Activated T-helper 2 cell treated with anti-CD3 and anti-CD28 coated beads, Interferon-gamma antibody, Interleukin-2, Interleukin-4, amounts not matched to agents 10 μg/mL and 5 μg/mL and 100 μg/mL, durations not matched to agents 14 hours and 24 hours and 36 hours (primary cell): ENCODE data around the gene CAMK2A. TPM values are rescaled to one million over a fixed set of nuclear protein-coding genes. Genes with fewer than 3 reads are reported as not detected.

Experiments used
- DNase-seq: peaks from one replicate; pipeline ENCODE4 v3.0.0; 2021; ENCODE audit warnings: low spot score
- H3K27ac Mint-ChIP-seq: one replicate; pipeline ENCODE4 v1.8.0; 2021; ENCODE audit warnings: mixed read lengths
- H3K27me3 Mint-ChIP-seq: one replicate; pipeline ENCODE4 v1.8.0; 2021; ENCODE audit warnings: low read depth, mixed read lengths
- H3K36me3 Mint-ChIP-seq: one replicate; pipeline ENCODE4 v1.8.0; 2021; ENCODE audit warnings: low read depth, mixed read lengths
- H3K4me1 Mint-ChIP-seq: one replicate; pipeline ENCODE4 v1.8.0; 2021; ENCODE audit warnings: low read depth, mixed read lengths
- H3K4me3 Mint-ChIP-seq: one replicate; pipeline ENCODE4 v1.8.0; 2021; ENCODE audit warnings: low read depth, mild to moderate bottlenecking, moderate library complexity, mixed read lengths
- H3K9me3 Mint-ChIP-seq: one replicate; pipeline ENCODE4 v1.8.0; 2021; ENCODE audit warnings: mixed read lengths
- intact Hi-C: fragments of 100-400 bp; cut with micrococcal nuclease; formaldehyde crosslinking; loops from one replicate; pipeline ENCODE4 v1.15.1; 2023
- total RNA-seq: library from RNA; stranded (reverse); gene quantifications from 2 replicates; pipeline ENCODE4 v1.2.3, GENCODE V29; 2022

CAMK2A gene
- total RNA-seq, 1 donor from 2014 or later, result not detected

DNA sequence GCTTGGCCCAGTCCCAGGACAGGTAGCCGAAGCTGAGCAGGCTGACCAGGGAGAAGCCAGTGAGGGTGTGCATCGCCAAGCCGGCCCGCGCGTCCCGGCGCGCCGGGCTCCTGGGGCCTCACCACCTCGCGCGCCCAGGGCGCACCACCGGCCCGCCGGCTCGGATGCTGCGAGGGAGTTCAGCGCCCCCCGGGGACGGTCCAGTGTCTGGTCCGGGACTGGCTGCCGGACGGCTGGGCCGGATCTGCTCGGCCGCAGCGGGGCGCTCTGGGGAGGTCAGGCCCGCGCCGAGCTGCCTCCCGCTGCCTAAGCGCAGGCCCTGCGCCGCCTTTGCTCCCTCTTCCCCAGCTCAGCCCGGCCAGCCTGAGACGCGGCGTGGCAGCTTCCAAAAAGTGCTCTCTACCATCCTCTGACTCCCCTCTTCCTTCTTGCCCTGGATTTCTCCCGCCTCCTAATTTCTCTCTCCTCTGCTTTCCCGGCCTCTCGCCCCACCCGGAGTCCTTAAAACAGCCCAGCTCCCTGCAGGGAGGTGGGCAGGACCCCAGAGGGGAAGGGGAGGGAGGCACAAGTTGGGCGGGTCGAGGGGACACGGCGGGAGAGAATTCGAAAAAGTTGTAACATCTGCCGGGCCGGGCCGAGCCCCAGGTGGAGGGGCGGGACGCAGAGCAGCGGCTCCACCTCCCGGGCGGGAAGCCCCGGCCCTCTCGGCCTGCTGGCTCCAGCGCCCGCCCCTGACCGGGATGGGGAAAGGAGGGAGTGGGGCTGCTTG lies 12.9 kb upstream of the CAMK2A start, which contains the start of gene ARSI:
TSS of gene ARSI (minus strand) at position 605 of the 769 bp plus-strand sequence. CDS start at position 73, 532 bp downstream.
- intact Hi-C loops, result no loop called here
- no peak within 1 kb of the TSS for H3K4me3 Mint-ChIP-seq
- peaks cover 41% of the 10 kb centered on the region for H3K27me3 Mint-ChIP-seq
- no peaks in the 10 kb centered on the region for H3K4me1 Mint-ChIP-seq
- H3K9me3 Mint-ChIP-seq, result no peaks in the 10 kb centered on the region
- H3K36me3 Mint-ChIP-seq, result no peaks in the 10 kb centered on the region
- H3K27ac Mint-ChIP-seq, result no peak within 1 kb of the TSS
- no peak for DNase-seq

DNA sequence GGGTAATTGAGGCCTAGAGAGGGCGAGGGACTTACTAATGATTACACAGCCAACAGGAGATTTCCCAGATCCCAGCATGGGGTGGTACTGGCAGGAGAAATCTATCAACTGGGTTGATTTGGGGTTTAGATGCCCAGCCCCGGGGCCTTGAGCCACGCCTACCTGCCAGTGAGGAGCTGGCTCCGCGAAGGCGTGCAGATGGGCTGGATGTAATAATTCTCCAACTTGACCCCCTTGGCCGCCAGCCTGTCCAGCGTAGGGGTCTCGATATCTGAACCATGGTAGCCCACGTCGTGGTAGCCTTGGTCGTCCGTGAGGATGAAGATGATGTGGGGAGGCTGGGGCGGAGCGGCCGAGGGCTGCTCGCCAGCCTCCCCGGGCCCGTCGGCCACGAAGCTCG lies 12.3 kb upstream of the CAMK2A start:
- intact Hi-C loops, result no loop called here
- Mint-ChIP-seq H3K9me3 (no peaks in the 10 kb centered on the region), H3K4me3 (no peak overlapping the region), H3K27ac (no peak overlapping the region), H3K4me1 (no peaks in the 10 kb centered on the region), H3K27me3 (peaks cover 41% of the 10 kb centered on the region), H3K36me3 (no peaks in the 10 kb centered on the region)
- DNase-seq, result no peak

DNA sequence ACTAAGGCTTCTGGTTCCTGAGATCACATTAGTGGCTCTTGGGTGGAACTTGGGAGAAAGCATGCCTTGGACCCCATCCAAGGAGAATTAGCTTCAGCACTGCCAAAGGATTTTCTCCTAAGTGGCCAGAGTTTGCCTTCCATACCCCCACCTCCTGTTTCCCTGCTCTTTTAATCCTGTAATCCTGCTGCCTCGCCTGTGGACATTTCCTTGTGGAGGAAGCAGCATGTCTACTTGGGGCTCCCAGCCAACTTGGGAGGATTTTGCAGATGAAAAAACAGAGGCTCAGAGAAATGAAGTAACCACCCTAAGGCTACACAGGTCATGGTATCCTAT lies 11.6 kb upstream of the CAMK2A start:
- H3K27me3 Mint-ChIP-seq, result peaks cover 40% of the 10 kb centered on the region
- H3K4me3 Mint-ChIP-seq, result no peak overlapping the region

DNA sequence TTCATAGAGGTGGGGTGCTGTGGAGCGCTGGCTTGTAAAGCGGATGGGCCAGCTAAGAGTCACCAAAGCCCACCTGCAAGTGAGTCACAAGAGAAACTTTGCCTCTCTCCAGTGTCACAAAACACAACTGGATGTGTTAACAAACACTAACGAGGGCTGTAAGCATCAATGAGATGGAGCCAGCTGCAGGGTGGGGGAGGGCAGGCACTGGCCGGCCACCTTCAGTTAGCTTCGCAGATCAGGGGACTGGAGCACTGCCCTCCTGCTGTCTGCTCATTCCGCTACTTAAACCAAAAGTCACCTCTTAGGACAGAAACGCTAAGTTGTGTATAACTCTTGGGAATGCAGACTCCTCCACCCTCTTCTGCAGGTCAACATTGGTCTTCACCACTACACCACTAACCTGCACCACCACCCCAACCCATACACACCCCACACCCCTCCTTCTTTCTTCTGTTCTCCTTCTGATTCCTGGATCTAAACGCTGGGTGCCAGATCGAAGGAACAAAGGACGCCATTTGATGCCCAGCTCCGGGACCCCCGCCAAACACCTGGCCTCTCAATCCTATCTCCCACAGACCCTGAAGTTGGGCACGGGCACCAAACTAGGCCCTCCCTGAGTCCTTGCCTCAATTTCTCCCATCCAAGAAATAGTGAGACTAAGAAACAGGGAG lies 11.1 kb upstream of the CAMK2A start:
- Mint-ChIP-seq H3K4me1 (no peaks in the 10 kb centered on the region), H3K27me3 (peaks cover 37% of the 10 kb centered on the region), H3K27ac (no peak overlapping the region)

More for the DNA sequence above, 11.6 kb upstream of the CAMK2A start:
- Mint-ChIP-seq H3K36me3 (no peaks in the 10 kb centered on the region), H3K27ac (no peak overlapping the region), H3K9me3 (no peaks in the 10 kb centered on the region), H3K4me1 (no peaks in the 10 kb centered on the region)
- no peak for DNase-seq
- intact Hi-C loops, result no loop called here

DNA sequence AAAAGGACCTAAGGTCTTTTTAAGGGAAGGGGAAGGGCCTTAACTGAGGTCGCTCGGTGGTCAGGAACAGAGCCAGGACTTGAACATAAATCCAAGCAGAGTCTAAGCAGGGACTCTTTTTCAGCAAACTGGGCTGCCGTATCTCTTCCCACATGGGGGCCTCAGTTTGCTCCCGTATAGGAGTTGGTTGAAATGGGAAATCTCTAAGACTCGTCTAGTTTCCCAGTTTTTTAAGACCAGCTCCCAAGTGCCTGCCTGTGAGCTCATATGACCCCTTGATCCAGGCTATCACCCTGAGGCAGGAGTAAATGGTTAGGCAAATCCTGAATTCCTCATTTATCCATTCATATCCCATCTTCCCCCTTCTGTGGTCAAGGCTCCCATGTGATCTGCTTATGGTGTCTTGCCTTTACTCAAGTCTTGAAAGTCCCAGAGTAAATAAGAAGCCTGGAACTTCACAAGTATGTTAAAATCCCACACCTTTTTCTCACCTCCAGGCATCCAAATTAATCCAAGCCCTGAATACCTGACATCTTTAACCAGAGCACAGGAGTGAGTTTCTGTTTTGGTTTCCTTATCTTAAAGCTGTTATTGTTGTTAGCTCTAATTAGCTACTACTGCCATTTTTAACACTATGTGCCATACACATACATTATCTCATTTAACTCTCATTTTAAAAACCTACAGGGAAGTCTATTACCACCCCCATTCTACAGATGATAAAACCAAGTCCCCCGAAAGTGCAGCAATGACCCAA lies 10.2 kb upstream of the CAMK2A start:
- H3K36me3 Mint-ChIP-seq, result no peaks in the 10 kb centered on the region
- peaks cover 29% of the 10 kb centered on the region for H3K27me3 Mint-ChIP-seq
- H3K9me3 Mint-ChIP-seq, result no peaks in the 10 kb centered on the region
- H3K4me1 Mint-ChIP-seq, result no peaks in the 10 kb centered on the region
- no peak overlapping the region for H3K27ac Mint-ChIP-seq
- H3K4me3 Mint-ChIP-seq, result no peak overlapping the region
- intact Hi-C loops, result no loop called here
- no peak for DNase-seq

More for the DNA sequence above, 11.1 kb upstream of the CAMK2A start:
- no peaks in the 10 kb centered on the region for H3K9me3 Mint-ChIP-seq
- no peak overlapping the region for H3K4me3 Mint-ChIP-seq
- no peak for DNase-seq
- H3K36me3 Mint-ChIP-seq, result no peaks in the 10 kb centered on the region
- intact Hi-C loops, result no loop called here

DNA sequence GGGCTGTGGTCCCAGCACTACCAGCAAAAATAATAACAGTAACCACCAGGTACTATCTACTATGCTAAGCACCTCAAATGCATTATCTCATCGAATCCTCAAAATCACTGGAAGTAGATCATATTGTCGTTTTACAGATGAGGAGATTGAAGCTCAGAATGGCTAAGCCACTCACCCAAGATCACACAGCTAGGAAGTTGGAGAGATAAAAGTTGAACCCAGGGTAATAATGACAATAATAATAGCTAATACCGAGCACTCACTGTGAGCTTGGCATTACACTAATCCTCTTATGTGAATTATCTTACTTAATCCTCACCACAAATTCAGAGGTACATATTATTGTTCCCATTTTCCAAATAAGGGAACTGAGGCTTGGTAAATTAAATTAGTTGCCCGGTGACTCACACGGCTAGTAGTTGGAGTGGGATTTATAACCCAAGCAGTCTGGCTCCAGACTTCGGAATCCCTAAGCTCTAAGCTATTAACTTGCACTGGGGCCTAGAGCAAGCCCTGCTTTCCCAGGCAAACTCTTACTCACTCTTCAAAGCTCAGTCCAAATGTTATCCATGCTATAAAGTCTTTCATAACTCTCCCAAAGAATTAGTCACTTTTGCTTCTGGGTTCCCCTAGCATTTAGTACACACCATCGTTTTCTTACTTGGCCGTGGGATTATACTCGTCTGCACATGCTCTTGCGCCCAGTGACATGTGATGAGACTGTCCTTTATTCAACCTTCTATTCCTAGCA lies 9.3 kb upstream of the CAMK2A start:
- no peak for DNase-seq
- no peak overlapping the region for H3K27ac Mint-ChIP-seq
- H3K9me3 Mint-ChIP-seq, result no peaks in the 10 kb centered on the region
- H3K4me3 Mint-ChIP-seq, result no peak overlapping the region
- intact Hi-C loops, result no loop called here
- H3K4me1 Mint-ChIP-seq, result no peaks in the 10 kb centered on the region
- H3K36me3 Mint-ChIP-seq, result no peaks in the 10 kb centered on the region
- peaks cover 24% of the 10 kb centered on the region for H3K27me3 Mint-ChIP-seq

DNA sequence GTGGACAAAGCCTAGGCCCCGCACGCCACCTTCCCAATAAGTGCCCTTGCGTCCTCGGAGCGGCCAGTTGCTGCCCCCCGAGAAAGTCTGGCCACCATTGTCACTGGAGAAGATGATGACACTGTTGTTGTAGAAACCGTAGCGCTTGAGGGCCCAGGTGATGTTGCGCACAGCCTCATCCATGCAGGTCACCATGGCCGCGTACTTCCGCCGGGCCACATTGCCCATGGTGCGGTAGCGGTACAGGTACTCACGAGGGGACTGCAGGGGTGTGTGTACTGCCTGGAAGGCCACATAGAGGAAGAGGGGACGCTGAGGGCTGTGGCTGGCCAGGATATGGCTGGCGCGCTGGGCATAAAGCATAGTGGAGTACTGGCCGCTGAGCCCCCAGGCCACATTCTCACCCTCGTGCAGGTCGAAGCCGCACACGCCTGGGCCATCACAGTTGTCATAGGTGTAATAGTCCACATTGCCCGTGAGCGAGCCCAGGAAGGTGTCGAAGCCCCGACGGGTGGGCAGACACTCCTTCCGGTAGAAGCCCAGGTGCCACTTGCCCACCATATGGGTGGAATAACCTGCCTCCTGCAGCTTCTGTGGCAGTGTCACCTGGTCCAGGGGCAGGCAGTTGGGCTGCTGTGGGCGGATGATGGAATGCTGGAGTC lies 8.5 kb upstream of the CAMK2A start:
- DNase-seq, result no peak
- H3K4me1 Mint-ChIP-seq, result no peaks in the 10 kb centered on the region
- H3K36me3 Mint-ChIP-seq, result no peaks in the 10 kb centered on the region
- intact Hi-C loops, result no loop called here
- no peak overlapping the region for H3K4me3 Mint-ChIP-seq
- no peak overlapping the region for H3K27ac Mint-ChIP-seq
- no peaks in the 10 kb centered on the region for H3K9me3 Mint-ChIP-seq
- H3K27me3 Mint-ChIP-seq, result peaks cover 17% of the 10 kb centered on the region

DNA sequence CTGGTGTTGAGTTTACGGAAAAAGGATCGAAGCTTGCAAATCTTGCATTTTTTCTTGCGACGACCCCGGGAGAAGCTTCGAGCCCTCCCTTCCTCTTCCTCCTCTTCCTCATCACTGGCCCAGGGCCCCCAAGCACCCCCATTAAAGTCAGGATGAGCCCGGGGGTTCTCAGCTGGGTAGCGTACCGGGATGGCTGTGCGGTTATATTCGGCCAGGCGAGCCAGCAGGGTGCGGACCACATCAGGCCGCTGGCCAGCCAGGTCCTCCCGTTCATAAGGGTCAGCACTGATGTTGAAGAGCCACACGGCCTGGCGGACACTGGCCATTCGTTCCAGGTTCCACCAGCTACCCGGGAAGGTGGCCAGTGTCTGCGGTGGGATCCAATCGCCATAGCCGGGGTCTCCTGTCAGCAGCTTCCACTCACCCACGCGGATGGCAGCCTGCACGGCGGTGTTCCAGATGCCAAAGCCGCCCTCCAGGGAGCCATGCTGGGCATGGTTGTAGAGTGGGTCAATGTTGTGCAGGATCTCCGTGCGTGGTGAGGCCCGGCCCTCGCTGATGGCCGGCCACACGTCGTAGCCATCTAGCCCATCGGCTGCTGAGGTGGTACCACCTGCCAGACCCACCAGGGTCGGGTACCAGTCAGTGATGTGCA lies 7.8 kb upstream of the CAMK2A start:
- H3K36me3 Mint-ChIP-seq, result no peaks in the 10 kb centered on the region
- no peak overlapping the region for H3K27ac Mint-ChIP-seq
- H3K4me1 Mint-ChIP-seq, result no peaks in the 10 kb centered on the region
- no peak for DNase-seq
- intact Hi-C loops, result no loop called here
- H3K27me3 Mint-ChIP-seq, result peaks cover 15% of the 10 kb centered on the region
- H3K4me3 Mint-ChIP-seq, result no peak overlapping the region
- no peaks in the 10 kb centered on the region for H3K9me3 Mint-ChIP-seq

DNA sequence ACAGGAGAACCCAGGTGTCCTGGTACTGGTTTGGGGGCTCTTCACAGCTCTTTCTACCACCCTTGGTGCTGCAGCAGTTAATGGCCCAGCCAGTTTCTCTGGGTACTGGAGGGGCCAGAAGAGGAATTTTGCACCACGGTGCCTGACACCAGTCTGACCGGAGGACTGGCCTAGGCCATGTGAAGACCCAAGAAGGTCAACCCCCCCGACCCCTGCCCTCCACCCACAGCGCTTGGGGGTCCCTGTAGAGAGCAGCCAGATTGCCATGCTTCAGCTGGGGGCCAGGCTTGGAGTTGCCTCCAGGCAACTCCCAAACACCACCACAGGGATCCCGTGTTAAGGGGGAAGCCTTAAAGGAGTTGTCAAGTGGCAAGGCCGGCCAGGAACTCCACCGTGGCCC lies 6.9 kb upstream of the CAMK2A start:
- Mint-ChIP-seq H3K27me3 (peaks cover 12% of the 10 kb centered on the region), H3K4me3 (no peak overlapping the region), H3K9me3 (no peaks in the 10 kb centered on the region), H3K4me1 (no peaks in the 10 kb centered on the region), H3K27ac (no peak overlapping the region), H3K36me3 (no peaks in the 10 kb centered on the region)
- intact Hi-C loops, result no loop called here
- no peak for DNase-seq

DNA sequence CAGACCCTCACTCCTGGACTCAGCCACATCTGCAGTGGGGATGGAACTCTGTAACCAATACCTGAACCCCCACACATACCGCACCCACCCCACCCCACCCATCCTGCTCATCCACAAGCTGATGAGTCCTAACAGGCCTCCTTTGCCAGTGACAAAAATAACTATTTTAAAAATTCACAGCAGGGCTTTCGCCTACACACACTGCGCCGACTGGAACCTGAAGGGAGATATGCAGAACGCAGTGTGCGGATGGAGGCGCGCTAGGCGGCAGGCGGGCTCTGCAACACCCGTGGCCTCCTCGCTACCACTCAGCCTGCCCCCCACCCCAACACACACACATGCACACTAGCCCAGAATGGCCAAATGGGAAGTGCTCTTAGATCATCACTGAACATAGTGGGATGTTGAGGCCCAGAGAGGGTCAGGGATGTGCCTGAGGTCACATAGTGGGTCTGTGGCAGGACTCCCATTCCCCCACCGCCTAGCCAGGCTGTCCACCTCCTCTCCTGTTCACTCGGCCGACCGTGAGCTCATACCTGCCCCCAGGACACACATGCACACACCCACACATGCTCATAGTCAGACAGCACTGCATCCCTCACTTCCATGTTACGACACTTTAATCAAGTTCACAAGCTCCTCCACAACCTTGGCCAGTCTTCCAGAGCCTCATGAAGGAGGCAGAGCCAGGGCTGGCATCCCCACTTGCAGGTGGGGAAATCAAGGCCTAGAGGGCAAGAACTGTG lies 6.3 kb upstream of the CAMK2A start:
- H3K4me3 Mint-ChIP-seq, result no peak overlapping the region
- H3K9me3 Mint-ChIP-seq, result no peaks in the 10 kb centered on the region
- no peak overlapping the region for H3K27ac Mint-ChIP-seq
- intact Hi-C loops, result no loop called here
- DNase-seq, result no peak
- peaks cover 8% of the 10 kb centered on the region for H3K27me3 Mint-ChIP-seq
- H3K36me3 Mint-ChIP-seq, result no peaks in the 10 kb centered on the region
- H3K4me1 Mint-ChIP-seq, result no peaks in the 10 kb centered on the region

DNA sequence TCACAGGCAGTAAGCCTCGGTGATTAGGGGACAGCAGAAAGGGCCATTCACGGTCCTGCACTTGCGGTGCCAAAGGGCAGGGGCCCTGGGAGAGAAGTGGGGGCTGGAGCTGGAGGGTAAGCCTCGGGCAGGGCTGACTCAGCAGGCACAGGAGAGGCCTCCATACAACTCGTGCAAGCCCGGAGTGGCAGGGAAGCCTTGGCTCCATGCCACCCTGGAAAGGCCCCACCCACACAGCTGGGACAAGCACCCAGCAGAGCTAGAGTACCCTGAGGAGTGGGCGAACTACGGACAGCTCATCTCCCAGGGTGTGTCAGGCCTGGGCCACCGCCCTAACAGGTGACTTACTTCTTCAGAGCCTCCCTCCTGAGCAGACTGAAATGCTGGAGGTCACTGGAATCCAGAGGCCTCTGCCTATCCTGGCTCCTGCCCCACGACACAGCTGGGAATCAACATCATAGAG lies 5.6 kb upstream of the CAMK2A start:
- Mint-ChIP-seq H3K27me3 (peaks cover 5% of the 10 kb centered on the region), H3K27ac (no peak overlapping the region), H3K4me1 (no peaks in the 10 kb centered on the region), H3K9me3 (no peaks in the 10 kb centered on the region), H3K36me3 (no peaks in the 10 kb centered on the region), H3K4me3 (no peak overlapping the region)
- intact Hi-C loops, result no loop called here
- no peak for DNase-seq
